ENCODE data around the gene SUSD2. TPM values are rescaled to one million over a fixed set of nuclear protein-coding genes. Genes with fewer than 3 reads are reported as not detected.

SUSD2 gene
- total and polyA plus RNA-seq, 9 of the 15 experiments (the other 6 are each of a cell fraction or from before 2014, with no cell fraction given), result 0.01 to 0.16 (median 0.04) TPM; not detected in 4

- Histone ChIP-seq H3K36me3 (ENCODE audit: control insufficient read depth, insufficient read depth, low read length) (peaks cover 44% of the 10 kb centered on the region; the same call in 2 of the 3 replicates), H3K27me3 (ENCODE audit: control insufficient read depth in 2 of 2, insufficient read depth in 2 of 2, low read length in 2 of 2) (no peaks in the 10 kb centered on the region), H3K9me1 (ENCODE audit: control insufficient read depth, insufficient read depth, low read length) (no peaks in the 10 kb centered on the region), H4K20me1 (replicated peaks; ENCODE audit: control insufficient read depth, insufficient read depth, low read length) (peaks cover 6% of the 10 kb centered on the region; the same call in 1 of the 2 replicates), H3K4me1 (replicated peaks in 1 of 2; ENCODE audit: control insufficient read depth in 2 of 2, insufficient read depth in 2 of 2, low read length in 2 of 2) (peaks cover 0 to 16% of the 10 kb centered on the region in 2 experiments; a peak in 2 of 5 replicates), H3K4me3 (no peak overlapping the region), H3K4me2 (ENCODE audit: insufficient read depth, low read length) (no peak overlapping the region), H3K79me2 (ENCODE audit: control insufficient read depth, insufficient read depth, low read length) (no peaks in the 10 kb centered on the region), H2AFZ (ENCODE audit: low read depth, low read length) (no peak overlapping the region), H3K9ac (ENCODE audit: insufficient read depth in 1 of 2, low read depth in 2 of 2, low read length in 2 of 2) (no peak overlapping the region; a peak in 1 of 4 replicates), H3K9me3 (replicated peaks; ENCODE audit: control insufficient read depth, insufficient read depth, low read depth, low read length) (no peaks in the 10 kb centered on the region), H3K27ac (ENCODE audit: extremely low read depth, low read depth, low read length) (no peak overlapping the region)
- FAIRE-seq (peak; percentile 65), ATAC-seq (peak; percentile 95), DNase-seq (ENCODE audit: extremely low read depth in 1 of 4, low spot score in 3 of 4) (peak; percentile 67 to 74 (median 68))
- intact Hi-C loops (cut with micrococcal nuclease) (no loop called here), in situ Hi-C loops (cut with MboI) (loop anchor here (10.0 kb wide), 1 partner anchor 220 kb away; no protein-coding TSS in a partner anchor)
- POLR2A ChIA-PET, result interaction anchor here (0.9 kb wide), 1 partner anchor 13 kb away, joined by 3 read pairs; no protein-coding TSS in a partner anchor
- BruUV-seq (replicated peaks), result no TSS peak
- WGBS (ENCODE audit: insufficient coverage, low coverage, missing lambda C conversion rate), result 45% methylated on average over 8 of the region's 11 CpGs
- CTCF ChIA-PET (ENCODE audit: low intra/inter-chr PET ratio), result interaction anchor here (0.6 to 1.1 kb wide), 5 partner anchors 46 to 1216 kb away, joined by 3 to 4 read pairs (median 3); no protein-coding TSS in a partner anchor
- 0 out of 2 replicates have a peak, but pooled peaks have one; percentile 18 for TF ChIP-seq NFIC (IDR thresholded peaks at IDR 0.05)
- TF ChIP-seq CHCHD3 (CRISPR knock-in tag; IDR thresholded peaks at IDR 0.05), result no peak
- no peak for TF ChIP-seq DNMT1 (IDR thresholded peaks at IDR 0.05)
- TF ChIP-seq ETS1 (conservative IDR thresholded peaks at IDR 0.05; ENCODE audit: control insufficient read depth, low read depth, low read length), result no peak
- peak; percentile 48 for TF ChIP-seq CTCFL (IDR thresholded peaks at IDR 0.05; ENCODE audit: borderline replicate concordance, insufficient read depth, low read depth, low read length, poor library complexity, severe bottlenecking)
- peak; percentile 81 for TF ChIP-seq ZBTB33 (CRISPR knock-in tag; IDR thresholded peaks at IDR 0.05)
- no peak for TF ChIP-seq ATF1 (CRISPR knock-in tag; IDR thresholded peaks at IDR 0.05)
- TF ChIP-seq ATF1 (tag; IDR thresholded peaks at IDR 0.05), result no peak
- TF ChIP-seq ZNF551 (CRISPR knock-in tag; IDR thresholded peaks at IDR 0.05), result no peak
- TF ChIP-seq SAP30 (IDR thresholded peaks at IDR 0.05; ENCODE audit: borderline replicate concordance, insufficient read depth, low read depth, low read length, poor library complexity, severe bottlenecking), result no peak
- TF ChIP-seq ZC3H4 (CRISPR knock-in tag; IDR thresholded peaks at IDR 0.05; ENCODE audit: borderline replicate concordance), result no peak
- TF ChIP-seq MTA3 (IDR thresholded peaks at IDR 0.05; ENCODE audit: borderline replicate concordance), result no peak
- no peak for TF ChIP-seq TBP (optimal IDR thresholded peaks at IDR 0.05; ENCODE audit: low read depth, low read length)
- TF ChIP-seq CBFA2T2 (conservative IDR thresholded peaks at IDR 0.05), result no peak
- peak; percentile 42; the same call in 1 of the 2 replicates for TF ChIP-seq GABPB1 (CRISPR knock-in tag; IDR thresholded peaks at IDR 0.05)
Observed at GRCh38 chr22:24175160-24175808, 6.0 kb upstream of the SUSD2 start.
